HG03354 (cell line): ENCODE results near the gene LSG1.
"Not testable (repeated sequence)": the region's sequence is repeated elsewhere in the genome, so short reads cannot be mapped to it uniquely, and the experiment has no call there.

ENCODE experiments used
- ATAC-seq: cut with Tn5 transposase; IDR thresholded peaks from one replicate; pipeline ENCODE4 v1.9.1; 2021; ENCODE audit warnings: mild to moderate bottlenecking; ENCODE audit not compliant: unreplicated experiment, poor library complexity, severe bottlenecking

The LSG1 gene

DNA sequence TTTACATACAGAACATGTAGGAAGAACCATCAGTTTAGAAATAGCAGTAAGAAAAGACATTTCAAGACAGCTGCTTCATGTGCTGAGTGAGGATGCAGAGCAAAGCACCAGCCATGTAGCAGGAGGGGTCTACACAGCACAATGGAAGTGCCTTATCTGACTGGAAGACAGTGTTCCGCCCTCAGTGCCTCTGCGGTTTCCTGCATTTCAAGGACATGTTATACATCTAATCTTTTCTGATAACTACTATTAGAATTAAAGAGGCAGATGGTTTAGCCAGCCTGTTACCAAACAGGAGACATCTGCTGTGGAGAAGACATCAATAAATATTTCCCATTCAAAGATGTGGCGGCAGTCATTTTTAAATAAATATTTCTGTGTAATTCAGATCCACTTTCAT is 10.6 kb downstream of the LSG1 start:
- ATAC-seq = no peak

DNA sequence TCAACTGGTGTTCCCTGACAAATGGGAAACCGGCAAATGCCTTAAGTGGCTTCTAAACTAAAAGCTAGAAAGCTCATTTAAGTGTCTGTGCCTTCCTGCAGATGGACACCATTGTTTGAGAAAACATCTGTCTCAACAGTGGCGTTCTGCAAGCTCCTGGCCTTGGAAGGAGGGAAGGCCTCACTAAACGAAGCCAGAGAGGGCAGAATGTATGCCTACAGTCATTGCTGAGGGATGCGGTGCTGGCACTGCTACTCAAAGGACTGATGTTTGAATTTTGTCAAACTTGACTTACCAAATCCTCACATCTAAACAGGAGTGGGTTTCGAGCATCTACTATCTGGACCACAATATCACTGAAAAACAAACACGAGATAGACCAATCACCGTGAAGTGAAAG is 12.2 kb downstream of the LSG1 start:
- ATAC-seq = no peak

DNA sequence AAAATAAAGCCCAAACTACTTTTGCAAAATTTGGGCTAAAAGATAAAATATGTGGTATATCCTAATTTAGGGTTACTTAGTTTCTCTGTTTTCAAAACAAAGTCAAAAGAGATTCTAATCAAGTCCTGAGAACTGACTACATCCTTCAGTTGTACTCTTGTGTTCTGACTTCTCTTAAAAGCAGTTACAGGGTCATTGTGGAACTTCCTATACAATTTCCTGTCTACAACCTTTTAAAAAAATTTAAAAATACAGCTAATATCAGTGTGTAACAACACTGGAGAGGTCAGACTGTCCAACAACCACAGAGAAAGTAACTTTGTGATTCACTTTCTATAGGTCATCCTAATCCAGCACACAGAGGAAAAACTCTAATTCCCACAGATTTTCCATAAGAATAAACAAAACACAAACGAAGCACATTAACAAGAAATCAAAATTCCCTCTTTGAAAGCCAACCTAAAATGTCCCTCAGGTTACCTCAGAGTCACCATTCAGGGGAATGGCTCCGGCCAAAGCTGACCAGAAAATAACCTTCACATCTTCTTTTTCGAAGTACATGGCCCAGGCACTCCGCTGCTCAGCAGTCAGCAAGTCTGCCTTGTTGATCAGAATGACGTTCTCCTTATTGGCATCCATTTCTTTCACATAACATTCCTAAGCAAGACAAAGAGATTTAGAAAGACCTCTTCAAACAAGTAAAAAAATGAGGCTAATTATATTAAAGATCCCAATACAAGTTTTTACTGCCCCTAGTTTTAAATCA is 13.3 kb downstream of the LSG1 start:
- no peak for ATAC-seq

DNA sequence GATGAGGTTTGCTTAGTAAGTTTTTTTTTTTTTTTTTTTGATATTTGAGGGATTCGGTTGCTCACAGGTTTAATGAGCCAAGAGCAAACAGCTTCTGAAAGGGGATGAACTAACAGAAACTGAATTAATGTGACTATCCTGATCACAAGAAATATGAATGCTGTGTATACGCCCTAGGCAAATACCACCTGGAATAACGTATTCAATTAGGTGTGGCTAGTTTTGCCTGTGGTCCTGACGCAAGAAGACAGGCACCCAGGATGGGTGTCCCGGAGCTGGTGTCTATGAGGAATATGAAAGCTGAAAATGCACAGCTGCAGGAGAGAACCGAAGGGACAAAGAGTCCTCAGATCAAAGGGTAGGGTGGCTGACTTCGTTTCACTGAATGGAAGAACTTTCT is 14.6 kb downstream of the LSG1 start:
- no peak for ATAC-seq

DNA sequence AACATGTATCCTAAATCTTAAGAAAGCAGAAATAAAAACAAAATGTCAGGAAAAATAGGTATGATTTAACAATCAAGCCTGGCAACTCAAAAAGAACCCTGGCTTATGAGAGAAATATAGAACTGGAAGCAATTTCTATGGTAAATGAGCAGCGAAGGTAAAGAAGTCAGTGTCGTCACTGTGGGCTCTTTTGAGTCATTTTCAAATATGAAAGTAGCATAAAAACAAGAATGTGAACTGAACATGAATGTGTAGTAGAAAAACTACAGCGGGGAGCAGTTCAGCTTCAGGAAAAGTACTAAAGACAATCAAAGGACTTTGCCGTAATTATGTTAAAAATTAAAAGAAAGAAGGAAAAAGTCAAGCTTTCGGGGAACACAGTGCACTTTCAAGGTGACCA is 17.5 kb downstream of the LSG1 start:
- peak; percentile 52 for ATAC-seq

DNA sequence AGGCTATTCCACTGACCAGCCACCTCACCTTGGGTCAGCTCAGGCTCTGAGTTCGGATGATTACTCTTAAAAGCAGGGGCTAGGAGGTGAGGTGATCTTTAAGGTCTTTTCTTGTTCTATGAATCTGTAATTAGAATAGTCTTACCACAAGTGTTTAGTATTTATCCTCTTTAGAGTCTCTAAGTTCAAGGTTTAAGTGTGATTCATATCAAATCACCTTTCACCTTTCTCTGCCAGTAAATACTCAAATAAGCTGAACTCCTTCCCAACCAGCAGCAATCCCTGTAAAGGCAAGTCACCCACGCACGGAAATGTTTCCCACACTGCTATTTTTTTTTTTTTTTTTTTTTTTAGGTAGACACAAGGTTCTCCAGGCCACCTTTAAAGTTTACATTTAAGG is 24.2 kb downstream of the LSG1 start:
- ATAC-seq = no peak

DNA sequence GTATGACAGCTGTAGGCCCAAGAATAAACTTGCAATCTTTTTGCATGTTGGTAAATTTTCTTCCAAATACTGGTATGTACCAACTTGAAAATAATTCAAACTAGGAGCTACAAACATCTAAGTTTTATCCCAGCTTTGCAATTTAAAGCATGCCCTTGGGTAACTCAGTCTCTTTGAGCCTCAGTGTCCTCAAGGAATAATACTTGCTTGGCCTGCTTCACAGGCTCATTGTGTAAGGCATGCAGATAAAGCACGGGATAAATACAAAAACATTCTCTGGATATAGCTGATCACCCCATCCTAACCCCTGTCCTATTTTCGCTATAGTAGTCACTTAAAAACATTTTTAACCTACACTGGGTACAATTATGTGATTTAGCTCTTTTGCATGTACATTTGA is 29.2 kb downstream of the LSG1 start:
- ATAC-seq = no peak

DNA sequence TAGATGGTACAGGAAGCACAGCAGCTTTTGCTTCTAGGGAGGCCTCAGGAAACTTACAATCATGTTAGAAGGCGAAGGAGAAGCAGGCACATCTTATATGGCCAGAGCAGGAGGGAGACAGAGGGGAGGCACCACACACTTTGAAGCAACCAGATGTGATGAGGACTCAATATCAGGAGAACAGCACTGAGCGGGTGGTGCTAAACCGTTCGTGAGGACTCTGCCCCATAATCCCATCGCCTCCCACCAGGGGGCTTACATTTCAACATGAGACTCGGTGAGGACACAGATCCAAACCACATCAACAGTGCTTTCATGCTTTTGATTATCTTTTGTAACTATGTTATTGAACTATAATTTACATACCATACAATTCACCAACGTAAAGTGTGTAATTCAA is 31.2 kb downstream of the LSG1 start:
- peak; percentile 51 for ATAC-seq

DNA sequence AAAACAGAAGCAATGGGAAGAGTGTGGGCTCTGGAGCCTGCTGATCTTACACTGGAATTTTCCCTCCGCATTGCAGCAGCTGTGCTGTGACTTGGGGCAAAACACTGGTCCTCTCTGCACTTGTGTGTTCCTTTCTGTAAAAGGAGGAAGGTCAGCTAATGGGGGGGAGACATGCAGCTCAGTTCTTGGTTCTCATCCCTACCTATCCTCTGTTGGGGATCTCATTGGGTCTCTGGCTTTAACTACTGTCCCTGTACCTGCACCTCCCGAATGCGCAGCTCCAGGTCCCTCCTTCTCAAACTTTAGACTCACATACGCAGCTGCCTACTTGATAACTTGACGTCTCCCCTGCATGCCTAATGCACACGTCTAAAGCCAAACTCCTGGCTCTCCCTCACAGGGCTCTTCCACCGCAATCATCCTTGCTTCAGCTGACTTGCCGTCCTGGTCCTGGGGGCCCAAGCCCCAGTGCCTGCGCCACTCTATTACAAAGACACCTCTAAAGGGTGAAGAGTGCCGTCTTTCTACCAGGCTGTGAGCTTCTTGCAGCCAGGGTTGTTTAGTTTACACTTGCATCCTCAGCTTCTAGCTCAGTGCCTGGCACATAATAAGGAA is 32.9 kb downstream of the LSG1 start:
- ATAC-seq = no peak

DNA sequence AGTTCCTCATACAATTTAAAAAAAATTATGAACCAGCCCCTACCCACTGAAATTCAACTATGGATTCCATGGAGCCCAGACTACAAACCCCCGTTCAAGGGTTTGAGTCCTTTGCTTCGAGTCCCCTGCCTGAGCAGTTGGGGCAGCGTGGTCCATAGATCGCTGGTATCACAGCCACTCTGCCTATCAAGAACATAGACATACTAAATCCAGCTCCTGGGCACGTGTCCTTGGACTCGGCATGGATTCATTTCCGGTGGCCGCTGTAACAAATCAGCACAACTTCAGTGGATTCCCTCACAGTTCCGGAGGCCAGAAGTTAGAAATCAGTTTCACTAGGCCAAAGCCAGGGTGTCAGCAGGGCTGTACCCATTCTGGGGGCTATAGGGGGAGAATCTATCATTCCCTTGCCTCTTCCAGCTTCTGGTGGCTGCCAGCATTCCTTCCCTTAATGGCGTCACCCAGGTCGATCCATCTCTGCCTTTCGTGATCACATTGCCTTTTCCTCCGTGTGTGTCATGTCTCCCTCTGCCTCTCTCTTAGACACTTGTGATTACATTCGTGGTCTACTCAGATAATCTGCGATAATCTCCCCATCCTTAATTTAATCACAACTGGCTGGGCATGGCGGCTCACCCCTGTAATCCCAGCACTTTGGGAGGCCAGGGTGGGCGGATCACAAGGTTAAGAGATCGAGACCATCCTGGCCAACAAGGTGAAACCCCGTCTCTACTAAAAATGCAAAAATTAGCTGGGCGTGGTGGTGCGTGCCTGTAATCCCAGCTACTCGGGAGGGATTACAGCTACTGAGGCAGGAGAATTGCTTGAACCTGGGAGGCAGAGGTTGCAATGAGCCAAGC is 34.2 kb downstream of the LSG1 start:
- no peak for ATAC-seq

DNA sequence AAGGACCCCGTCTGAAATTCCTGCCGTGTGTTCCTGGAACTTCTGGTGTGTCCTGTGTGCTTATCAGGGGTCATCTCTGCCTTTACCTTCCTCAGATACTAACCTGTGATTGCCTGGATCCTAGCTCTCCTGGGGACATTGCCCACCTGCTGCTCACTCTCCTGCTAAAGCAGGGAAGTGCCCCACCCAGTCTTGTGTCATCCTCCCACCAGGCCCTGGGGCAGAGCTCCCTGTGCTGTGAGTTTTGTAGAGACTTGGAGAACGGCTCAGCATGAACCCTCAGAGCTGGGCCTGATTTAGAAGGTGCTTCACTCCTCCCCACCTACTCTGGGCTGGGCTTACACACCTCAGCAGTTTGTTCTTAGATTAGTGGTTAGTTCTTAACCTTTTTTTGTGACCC is 34.9 kb downstream of the LSG1 start:
- ATAC-seq = no peak

DNA sequence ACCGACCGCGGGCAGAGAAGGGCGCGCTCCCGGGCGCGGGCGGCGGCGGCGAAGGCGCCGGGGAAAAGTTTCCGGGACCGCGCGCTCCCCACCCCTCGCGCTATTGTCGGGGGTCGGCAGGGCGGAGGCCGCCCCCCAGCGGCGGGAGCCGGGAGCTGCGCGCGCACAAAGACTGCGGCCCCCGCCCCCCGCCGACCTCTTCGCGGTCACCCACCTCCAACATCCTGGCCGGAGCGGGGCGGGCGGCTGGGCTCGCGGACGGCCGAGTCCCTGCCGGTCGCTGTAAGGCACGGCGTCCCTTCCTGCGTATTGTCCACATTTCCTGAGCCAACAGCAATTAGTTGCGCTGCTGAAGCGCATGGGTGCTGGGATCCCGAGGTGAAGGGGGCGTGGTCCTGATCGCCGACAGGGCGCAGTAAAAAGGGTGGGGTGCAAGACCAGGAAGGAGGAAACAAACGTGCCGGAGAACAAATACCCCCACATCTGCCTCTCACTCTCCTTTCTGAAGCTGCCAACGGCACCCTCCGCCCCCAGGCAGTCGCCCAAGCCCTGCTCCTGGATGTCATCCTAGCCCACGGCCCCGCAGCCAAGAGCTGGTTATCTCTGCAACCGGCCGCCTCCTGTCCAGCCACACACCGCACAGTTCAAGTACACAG is 38.5 kb downstream of the LSG1 start, which contains the start of gene TMEM44:
Gene TMEM44 (minus strand): TSS at position 71 of the 656 bp plus-strand sequence. CDS start 204 bp downstream, outside the sequence.
- ATAC-seq = peak; percentile 85

DNA sequence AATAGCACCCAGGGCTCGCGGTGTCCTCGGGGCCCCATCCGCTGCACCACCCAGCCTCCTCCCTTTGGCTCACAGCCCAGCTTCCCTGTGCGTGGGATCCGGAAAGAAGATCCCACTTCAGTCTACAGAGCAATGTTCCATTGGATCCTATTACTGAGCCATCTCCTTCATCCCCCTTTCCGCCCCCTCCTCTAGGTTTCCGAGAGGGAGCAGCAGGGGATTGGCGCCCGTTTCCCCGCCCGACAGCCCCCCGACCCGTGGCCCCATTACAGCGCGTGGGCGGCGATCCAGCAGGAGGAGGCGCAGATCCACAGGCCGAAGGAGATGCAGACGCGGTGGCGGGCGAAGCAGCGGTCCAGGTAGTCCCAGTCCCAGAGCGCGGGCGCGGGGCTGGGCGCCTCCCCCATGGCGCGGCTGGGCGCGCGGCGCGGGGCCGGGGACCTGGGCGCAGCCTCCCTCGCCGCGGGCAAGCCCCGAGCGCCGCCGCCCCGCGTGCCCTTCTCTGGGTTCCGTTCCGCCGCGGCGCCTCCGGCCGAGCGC is 39.1 kb downstream of the LSG1 start:
- peak; percentile 64 for ATAC-seq

DNA sequence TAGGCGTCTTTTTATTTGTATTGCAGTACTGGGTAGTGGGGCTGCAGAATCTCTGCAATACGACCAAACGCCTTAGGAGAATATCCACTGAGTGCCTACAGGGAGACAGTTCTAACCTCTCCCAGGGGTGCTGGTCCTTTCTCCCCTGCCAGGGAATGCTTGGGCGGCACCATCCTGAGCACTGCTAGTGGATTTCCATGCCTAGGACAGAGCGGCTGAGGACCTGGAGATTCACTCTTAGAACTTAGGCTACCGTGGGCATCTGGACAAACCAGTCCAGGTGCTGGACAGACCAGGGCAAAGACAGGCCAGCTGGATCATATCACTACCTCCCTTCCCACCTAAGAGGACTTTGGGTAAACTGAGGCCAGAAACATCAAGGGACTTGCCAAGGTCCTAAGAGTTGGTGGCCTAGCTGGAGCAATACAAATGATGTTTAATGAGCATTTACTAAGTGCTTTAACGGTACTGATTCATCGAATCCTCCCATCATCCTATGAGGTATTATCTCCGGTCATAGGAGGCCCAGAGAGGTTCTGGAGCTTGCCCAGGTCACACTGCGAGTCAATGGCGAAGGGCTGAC is 39.7 kb downstream of the LSG1 start:
- ATAC-seq = no peak

DNA sequence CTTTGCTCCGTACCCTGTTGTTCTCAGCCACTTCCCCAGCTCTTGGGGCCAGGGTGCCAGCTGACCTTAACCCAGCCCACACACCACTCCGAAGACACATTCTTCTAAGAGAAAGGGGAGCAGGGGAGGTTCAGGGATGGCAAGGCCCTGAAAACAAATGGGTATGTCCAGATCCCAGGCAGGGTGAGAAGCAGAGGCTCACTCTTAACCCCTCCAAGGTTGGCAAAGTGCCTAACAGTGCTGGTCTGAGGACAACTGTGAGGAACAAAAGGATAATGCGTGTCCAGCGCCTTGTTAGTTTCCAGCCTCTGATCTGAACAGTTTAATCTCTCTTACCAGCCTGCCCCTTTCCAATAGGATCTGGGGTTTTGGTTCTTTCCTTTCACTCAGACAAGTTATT is 40.3 kb downstream of the LSG1 start:
- ATAC-seq = no peak

DNA sequence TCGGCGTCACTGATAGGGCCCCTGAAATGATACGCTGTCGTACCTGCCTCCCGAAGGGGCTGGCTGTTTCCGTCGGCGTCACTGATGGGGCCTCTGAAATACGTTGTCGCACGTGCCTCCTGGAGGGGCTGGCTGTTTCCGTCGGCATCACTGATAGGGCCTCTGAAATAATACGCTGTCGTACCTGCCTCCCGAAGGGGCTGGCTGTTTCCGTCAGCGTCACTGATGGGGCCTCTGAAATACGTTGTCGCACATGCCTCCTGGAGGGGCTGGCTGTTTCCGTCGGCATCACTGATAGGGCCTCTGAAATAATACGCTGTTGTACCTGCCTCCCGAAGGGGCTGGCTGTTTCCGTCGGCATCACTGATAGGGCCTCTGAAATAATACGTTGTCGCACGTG is 41.3 kb downstream of the LSG1 start:
- not testable (repeated sequence) for ATAC-seq

DNA sequence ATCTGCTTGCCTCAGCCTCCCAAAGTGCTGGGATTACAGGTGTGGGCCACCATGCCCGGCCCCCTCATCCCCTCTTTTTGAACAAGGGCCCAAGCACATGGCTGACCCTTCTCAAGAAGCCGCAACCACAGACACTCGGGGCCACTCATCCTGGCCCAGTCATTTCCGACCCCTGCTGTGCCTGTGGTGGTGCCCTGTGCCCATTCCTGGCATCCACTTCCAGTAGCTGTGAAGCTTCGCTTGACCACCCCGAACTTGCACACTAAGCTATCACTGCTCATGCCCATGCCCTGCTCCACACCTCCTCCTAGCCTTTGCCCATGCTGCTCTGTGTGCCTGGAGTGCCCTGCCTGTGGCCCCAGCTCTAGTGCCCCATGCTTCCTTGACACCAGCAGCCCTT is 47.0 kb downstream of the LSG1 start:
- no peak for ATAC-seq

DNA sequence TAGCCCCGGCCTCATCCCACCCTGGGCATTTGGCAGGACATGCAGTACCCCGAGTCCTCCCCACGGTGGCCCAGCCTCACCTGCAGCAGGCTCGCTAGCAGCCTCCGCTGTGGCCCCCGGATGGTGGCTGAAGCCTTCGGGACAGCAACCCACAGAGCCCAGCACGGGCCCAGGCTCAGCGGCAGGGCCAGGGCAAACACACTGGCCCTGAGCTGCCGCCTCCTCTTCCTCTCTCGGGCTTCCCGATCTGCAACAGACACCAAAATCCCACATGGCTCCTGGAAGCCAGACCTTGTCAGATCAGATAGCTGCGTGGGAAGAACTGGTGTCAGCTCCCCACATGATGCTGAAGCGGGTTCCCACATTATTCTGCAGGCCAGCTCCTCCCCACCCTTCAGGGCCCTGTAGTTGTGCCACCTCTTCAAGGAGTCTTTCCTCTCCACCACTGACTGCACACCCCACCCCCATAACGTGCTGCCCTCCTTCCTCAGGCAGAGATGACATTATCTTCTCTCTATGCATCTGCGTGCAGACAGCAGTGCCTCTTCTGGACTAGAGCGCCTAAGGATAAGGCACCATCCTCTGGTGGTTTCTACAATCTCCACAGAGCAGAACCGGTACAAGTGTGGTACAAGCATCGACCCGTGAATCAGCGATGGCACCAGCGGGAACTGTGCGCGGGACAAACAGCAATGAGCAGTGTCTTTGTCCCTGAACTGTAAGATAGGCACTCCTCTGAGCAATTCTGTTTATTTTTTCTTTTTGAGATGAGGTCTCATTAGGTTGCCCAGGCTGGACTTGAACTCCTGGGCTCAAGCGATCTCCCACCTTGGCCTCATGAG is 48.3 kb downstream of the LSG1 start:
- ATAC-seq = no peak
